ENCODE results near the gene TSEN54. TPM values are rescaled to one million over a fixed set of nuclear protein-coding genes. Genes with fewer than 3 reads are reported as not detected.

TSEN54 gene
- total RNA-seq, 1 donor from 2014 or later = 56.0 TPM

- Mint-ChIP-seq H3K36me3 (ENCODE audit: insufficient read depth) (peaks cover 11% of the 10 kb centered on the region), H3K4me3 (ENCODE audit: low read depth) (peak overlapping the region; percentile 58), H3K9me3 (ENCODE audit: low read depth) (no peaks in the 10 kb centered on the region), H3K27me3 (no peaks in the 10 kb centered on the region), H3K27ac (peak overlapping the region; percentile 99), H3K4me1 (ENCODE audit: low read depth) (peaks cover 40% of the 10 kb centered on the region)
- TF ChIP-seq, protein P1, sequence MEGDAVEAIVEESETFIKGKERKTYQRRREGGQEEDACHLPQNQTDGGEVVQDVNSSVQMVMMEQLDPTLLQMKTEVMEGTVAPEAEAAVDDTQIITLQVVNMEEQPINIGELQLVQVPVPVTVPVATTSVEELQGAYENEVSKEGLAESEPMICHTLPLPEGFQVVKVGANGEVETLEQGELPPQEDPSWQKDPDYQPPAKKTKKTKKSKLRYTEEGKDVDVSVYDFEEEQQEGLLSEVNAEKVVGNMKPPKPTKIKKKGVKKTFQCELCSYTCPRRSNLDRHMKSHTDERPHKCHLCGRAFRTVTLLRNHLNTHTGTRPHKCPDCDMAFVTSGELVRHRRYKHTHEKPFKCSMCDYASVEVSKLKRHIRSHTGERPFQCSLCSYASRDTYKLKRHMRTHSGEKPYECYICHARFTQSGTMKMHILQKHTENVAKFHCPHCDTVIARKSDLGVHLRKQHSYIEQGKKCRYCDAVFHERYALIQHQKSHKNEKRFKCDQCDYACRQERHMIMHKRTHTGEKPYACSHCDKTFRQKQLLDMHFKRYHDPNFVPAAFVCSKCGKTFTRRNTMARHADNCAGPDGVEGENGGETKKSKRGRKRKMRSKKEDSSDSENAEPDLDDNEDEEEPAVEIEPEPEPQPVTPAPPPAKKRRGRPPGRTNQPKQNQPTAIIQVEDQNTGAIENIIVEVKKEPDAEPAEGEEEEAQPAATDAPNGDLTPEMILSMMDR (IDR thresholded peaks at IDR 0.05; ENCODE audit: unreplicated experiment) = no peak
- DNase-seq (ENCODE audit: low spot score, unreplicated experiment) = peak; percentile 76
These were observed 33.2 kb downstream of the TSEN54 start for GRCh38 chr17:75549246-75550138.

DNA sequence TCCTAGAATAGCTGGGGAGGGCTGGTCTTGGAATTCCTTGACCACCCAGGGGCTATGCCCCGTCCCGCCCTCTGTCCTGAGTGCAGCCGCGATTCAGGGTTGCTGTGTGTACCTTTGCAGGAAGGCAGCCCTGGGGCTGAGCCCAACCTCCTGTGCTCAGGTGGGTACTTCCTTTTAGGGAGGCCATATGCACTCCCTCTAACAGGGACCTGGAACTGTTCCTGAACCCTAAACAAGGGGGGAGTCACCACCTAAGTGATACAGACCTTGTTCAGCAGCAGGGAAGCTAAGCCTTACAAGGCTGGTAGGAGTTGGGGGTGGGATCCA lies 33.8 kb downstream of the TSEN54 start:
- Mint-ChIP-seq H3K27ac (peak overlapping the region; percentile 99), H3K4me3 (ENCODE audit: low read depth) (peak overlapping the region; percentile 58), H3K9me3 (ENCODE audit: low read depth) (no peaks in the 10 kb centered on the region), H3K36me3 (ENCODE audit: insufficient read depth) (peaks cover 11% of the 10 kb centered on the region), H3K27me3 (no peaks in the 10 kb centered on the region), H3K4me1 (ENCODE audit: low read depth) (peaks cover 41% of the 10 kb centered on the region)
- TF ChIP-seq, protein P1 (IDR thresholded peaks at IDR 0.05; ENCODE audit: unreplicated experiment) = no peak
- DNase-seq (ENCODE audit: low spot score, unreplicated experiment) = no peak

GRCh38 chr17:75551266-75551665 lies 34.9 kb downstream of the TSEN54 start:
- H3K4me3 Mint-ChIP-seq (ENCODE audit: low read depth) = no peak overlapping the region
- no peak for DNase-seq (ENCODE audit: low spot score, unreplicated experiment)
- H3K9me3 Mint-ChIP-seq (ENCODE audit: low read depth) = no peaks in the 10 kb centered on the region
- peaks cover 41% of the 10 kb centered on the region for H3K4me1 Mint-ChIP-seq (ENCODE audit: low read depth)
- H3K36me3 Mint-ChIP-seq (ENCODE audit: insufficient read depth) = peaks cover 7% of the 10 kb centered on the region
- peak overlapping the region; percentile 99 for H3K27ac Mint-ChIP-seq
- no peaks in the 10 kb centered on the region for H3K27me3 Mint-ChIP-seq
- TF ChIP-seq, protein P1 (IDR thresholded peaks at IDR 0.05; ENCODE audit: unreplicated experiment) = no peak

DNA sequence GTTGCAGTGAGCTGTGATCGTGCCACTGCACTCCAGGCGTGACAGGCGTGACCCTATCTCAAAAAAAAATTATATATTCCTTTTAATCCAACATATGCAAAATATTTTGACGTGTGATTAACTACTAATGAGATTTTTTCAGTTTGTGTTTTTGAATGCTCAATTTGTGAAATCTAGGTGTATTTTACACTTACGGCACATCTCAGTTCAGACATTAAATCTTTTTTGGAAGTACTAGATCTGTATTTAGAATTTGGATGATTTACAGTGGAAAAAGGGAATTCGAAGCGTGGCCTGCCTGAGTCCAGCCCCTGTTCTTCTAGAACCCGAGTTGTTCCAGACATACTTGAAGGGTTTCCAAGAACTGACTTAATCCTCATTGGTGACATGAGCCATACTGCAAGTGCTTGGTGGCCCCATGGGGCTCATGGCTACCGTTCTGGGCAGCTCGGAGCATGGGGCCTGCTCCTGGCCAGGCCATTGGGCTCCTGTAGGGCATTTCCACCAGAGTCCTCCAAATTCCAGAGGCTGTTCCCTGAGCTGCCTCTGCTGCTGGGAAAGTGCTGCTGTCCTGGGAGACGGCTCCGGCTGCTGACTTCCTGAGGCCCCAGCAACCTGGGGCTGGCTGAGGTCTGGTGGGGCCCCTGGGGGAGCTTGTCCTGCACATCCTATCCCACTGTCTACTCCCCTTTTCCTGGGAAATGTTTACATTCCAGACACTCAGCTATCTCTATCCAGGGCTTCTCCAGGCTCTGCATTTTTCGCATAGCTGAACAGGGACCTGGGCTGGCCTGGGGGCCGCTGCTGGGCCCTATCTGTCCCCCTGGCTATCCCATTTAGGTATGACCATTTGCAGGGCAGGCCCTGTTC lies 36.3 kb downstream of the TSEN54 start:
- H3K27ac Mint-ChIP-seq = peak overlapping the region; percentile 90
- no peak for DNase-seq (ENCODE audit: low spot score, unreplicated experiment)
- TF ChIP-seq, protein P1 (IDR thresholded peaks at IDR 0.05; ENCODE audit: unreplicated experiment) = no peak
- no peaks in the 10 kb centered on the region for H3K9me3 Mint-ChIP-seq (ENCODE audit: low read depth)
- no peaks in the 10 kb centered on the region for H3K27me3 Mint-ChIP-seq
- H3K4me1 Mint-ChIP-seq (ENCODE audit: low read depth) = peaks cover 42% of the 10 kb centered on the region
- no peak overlapping the region for H3K4me3 Mint-ChIP-seq (ENCODE audit: low read depth)
- H3K36me3 Mint-ChIP-seq (ENCODE audit: insufficient read depth) = peaks cover 6% of the 10 kb centered on the region

Measured in progenitor cell of endocrine pancreas (in vitro differentiated cells).